OCI-LY3 (cell line): ENCODE measurements around the gene CACNA1B.

Experiments used
- CTCF ChIP-seq: fragments of 200-600, 300-600 bp; sonication (generic); IDR thresholded peaks from 2 replicates; pipeline ENCODE4 v1.5.1; 2014; ENCODE audit warnings: antibody characterized with exemption, low read length, low read depth
- EZH2phosphoT487 ChIP-seq: fragments of 200-600 bp; shearing (Covaris generic); IDR thresholded peaks from 2 replicates; pipeline ENCODE4 v1.6.1; 2018; ENCODE audit warnings: antibody characterized with exemption, mixed run types, low read depth

- TF ChIP-seq CTCF = no peak
- TF ChIP-seq EZH2phosphoT487 = no peak
Observed at GRCh38 chr9:138060365-138060764, 182.8 kb downstream of the CACNA1B start.
